Measurements from ENCODE around the gene PLPP4.

PLPP4 gene

GRCh38 chr10:120415709-120416330 lies 41.2 kb upstream of the PLPP4 start:
- ATAC-seq = peak; percentile 94
- peak; percentile 48 for TF ChIP-seq ISL1 (CRISPR knock-in tag; IDR thresholded peaks at IDR 0.05)
- TF ChIP-seq ZFP3 (CRISPR knock-in tag; IDR thresholded peaks at IDR 0.05) = no peak

GRCh38 chr10:120420421-120420820 lies 36.6 kb upstream of the PLPP4 start:
- TF ChIP-seq ZFP3 (CRISPR knock-in tag; IDR thresholded peaks at IDR 0.05) (no peak), ZFP30 (CRISPR knock-in tag; IDR thresholded peaks at IDR 0.05) (no peak), ZNF8 (CRISPR knock-in tag; IDR thresholded peaks at IDR 0.05) (no peak), TCF4 (CRISPR knock-in tag; IDR thresholded peaks at IDR 0.05; ENCODE audit: borderline replicate concordance) (no peak), ESRRG (CRISPR knock-in tag; IDR thresholded peaks at IDR 0.05) (no peak), PPARA (CRISPR knock-in tag; IDR thresholded peaks at IDR 0.05; ENCODE audit: borderline replicate concordance) (no peak), TOX (CRISPR knock-in tag; IDR thresholded peaks at IDR 0.05; ENCODE audit: borderline replicate concordance) (no peak), TSHZ2 (CRISPR knock-in tag; IDR thresholded peaks at IDR 0.05) (no peak), POU6F1 (CRISPR knock-in tag; IDR thresholded peaks at IDR 0.05; ENCODE audit: borderline replicate concordance, low read depth) (no peak), ARNTL (CRISPR knock-in tag; IDR thresholded peaks at IDR 0.05; ENCODE audit: borderline replicate concordance, low read depth) (no peak), SNAI2 (CRISPR knock-in tag; IDR thresholded peaks at IDR 0.05) (no peak), CREB5 (CRISPR knock-in tag; IDR thresholded peaks at IDR 0.05; ENCODE audit: low read depth) (no peak)

GRCh38 chr10:120421250-120421649 lies 35.8 kb upstream of the PLPP4 start:
- TF ChIP-seq PATZ1 (CRISPR knock-in tag; IDR thresholded peaks at IDR 0.05; ENCODE audit: borderline replicate concordance) (no peak), POU6F1 (CRISPR knock-in tag; IDR thresholded peaks at IDR 0.05; ENCODE audit: borderline replicate concordance, low read depth) (no peak), PPARA (CRISPR knock-in tag; IDR thresholded peaks at IDR 0.05; ENCODE audit: borderline replicate concordance) (no peak), ZNF8 (CRISPR knock-in tag; IDR thresholded peaks at IDR 0.05) (no peak), ZFP3 (CRISPR knock-in tag; IDR thresholded peaks at IDR 0.05) (no peak), ZFP30 (CRISPR knock-in tag; IDR thresholded peaks at IDR 0.05) (no peak), RARB (CRISPR knock-in tag; IDR thresholded peaks at IDR 0.05) (no peak), TSHZ2 (CRISPR knock-in tag; IDR thresholded peaks at IDR 0.05) (no peak), TCF4 (CRISPR knock-in tag; IDR thresholded peaks at IDR 0.05; ENCODE audit: borderline replicate concordance) (no peak), SNAI2 (CRISPR knock-in tag; IDR thresholded peaks at IDR 0.05) (no peak), ZNF565 (CRISPR knock-in tag; conservative IDR thresholded peaks at IDR 0.05; ENCODE audit: low read depth) (no peak), CREB5 (CRISPR knock-in tag; IDR thresholded peaks at IDR 0.05; ENCODE audit: low read depth) (no peak), OSR1 (CRISPR knock-in tag; IDR thresholded peaks at IDR 0.05) (no peak), ARNTL (CRISPR knock-in tag; IDR thresholded peaks at IDR 0.05; ENCODE audit: borderline replicate concordance, low read depth) (no peak), TOX (CRISPR knock-in tag; IDR thresholded peaks at IDR 0.05; ENCODE audit: borderline replicate concordance) (no peak)
- ATAC-seq = no peak

More at GRCh38 chr10:120420421-120420820, 36.6 kb upstream of the PLPP4 start:
- ATAC-seq = no peak

Measured in SK-N-SH treated with all-trans-retinoic acid at 6 μM for 48 hours (cell line).